T follicular helper cell (primary cell): ENCODE measurements around the gene EEF1B2.
A peak's percentile ranks its signal among the peaks of the same experiment; 100 is the strongest.
"Not testable (repeated sequence)": the region's sequence is repeated elsewhere in the genome, so short reads cannot be mapped to it uniquely, and the experiment has no call there.

Source experiments
- DNase-seq: peaks from one replicate; pipeline ENCODE4 v3.0.0-alpha.2; 2020; ENCODE audit warnings: low read depth

Gene EEF1B2

GRCh38 chr2:206164261-206164862 is 4.7 kb downstream of the EEF1B2 start:
- peak; percentile 30 for DNase-seq

DNA sequence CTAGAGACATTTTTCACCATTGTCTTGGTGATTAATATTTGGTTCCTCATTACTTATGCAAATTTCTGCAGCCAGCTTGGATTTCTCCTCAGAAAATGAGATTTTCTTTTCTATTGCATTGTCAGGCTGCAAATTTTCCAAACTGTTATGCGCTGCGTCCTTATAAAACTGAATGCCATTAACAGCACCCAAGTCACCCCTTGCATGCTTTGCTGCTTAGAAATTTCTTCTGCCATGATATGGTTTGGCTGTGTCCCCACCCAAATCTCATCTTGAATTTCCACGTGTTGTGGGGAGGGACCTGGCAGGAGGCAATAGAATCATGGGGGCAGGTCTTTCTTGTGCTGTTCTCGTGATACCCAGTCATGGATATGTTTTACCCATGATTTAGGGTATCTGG is 8.5 kb downstream of the EEF1B2 start:
- DNase-seq = not testable (repeated sequence)

- DNase-seq = not testable (repeated sequence)
These were observed 12.1 kb downstream of the EEF1B2 start for GRCh38 chr2:206171624-206172397.

- no peak for DNase-seq
These were observed 13.5 kb downstream of the EEF1B2 start for GRCh38 chr2:206173147-206173546.

GRCh38 chr2:206176121-206176520 is 16.4 kb downstream of the EEF1B2 start:
- DNase-seq = no peak

DNA sequence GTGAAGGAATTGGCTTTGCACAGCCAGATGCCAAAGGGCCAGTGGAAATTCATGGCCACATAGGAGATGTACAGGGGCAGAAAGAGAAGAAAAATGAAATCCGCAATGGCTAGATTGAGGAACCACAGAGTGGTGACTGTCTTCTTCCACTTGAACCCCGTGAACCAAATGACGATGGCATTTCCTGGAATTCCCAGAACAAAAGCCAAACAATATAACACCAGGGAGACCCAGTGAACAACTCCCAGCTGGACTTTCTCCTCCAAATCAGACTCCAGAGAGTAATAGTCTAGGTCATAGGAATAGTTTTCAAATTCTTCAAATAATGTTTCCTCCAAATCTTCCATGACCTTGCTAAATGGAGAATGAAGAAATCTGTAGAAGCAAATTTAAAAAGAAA is 17.2 kb downstream of the EEF1B2 start:
- DNase-seq = no peak

DNA sequence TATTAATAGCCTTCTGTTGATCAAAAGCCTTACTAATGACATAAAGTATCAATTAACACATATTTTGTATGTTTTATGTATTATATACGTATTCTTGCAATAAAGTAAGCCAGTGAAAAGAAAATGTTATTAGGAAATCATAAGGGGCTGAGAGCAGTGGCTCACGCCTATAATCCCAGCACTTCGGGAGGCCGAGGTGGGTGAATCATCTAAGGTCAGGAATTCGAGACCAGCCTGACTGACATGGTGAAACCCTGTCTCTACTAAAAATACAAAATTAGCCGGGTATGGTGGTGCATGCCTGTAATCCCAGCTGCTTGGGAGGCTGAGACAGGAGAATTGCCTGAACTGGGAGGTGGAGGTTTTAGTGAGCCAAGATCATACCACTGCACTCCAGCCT is 21.8 kb downstream of the EEF1B2 start:
- not testable (repeated sequence) for DNase-seq

DNA sequence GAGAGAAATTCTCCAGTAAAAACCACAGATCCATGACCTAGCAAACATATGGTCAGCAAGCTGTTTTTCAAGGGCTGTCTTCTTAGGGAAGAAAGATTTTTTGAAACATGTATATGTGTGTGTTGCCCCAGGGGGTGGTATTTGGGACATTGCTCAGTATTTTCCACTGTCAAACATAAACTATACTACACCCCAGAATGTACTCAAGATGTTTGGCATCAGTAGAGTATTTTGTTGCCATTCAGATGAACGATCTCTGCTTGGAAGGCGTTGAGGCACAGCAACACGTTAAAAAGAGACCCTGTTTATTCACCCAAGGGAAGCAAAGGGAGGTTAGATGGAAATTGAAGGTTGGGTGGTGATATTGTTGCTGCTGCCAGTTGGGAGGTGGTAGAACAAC is 30.0 kb downstream of the EEF1B2 start:
- no peak for DNase-seq

DNA sequence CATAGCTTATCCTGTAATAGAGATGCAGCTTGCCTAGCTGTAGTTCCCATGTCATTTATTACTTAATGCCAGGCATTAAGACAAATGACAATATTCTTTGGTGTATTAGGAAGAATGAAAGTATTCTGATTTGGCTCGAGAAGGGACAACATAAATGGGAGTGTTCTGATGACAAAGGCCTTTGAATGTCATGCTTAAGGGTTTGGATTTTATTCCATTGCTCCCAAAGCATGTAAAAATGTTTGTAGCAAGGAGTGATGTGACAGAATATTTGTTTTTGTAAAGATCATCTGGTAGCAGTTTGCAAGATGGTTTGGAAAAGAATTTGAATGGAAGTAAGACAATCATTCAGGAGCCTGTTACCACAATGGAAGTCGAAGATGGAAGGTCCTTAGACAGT is 30.4 kb downstream of the EEF1B2 start:
- no peak for DNase-seq

DNA sequence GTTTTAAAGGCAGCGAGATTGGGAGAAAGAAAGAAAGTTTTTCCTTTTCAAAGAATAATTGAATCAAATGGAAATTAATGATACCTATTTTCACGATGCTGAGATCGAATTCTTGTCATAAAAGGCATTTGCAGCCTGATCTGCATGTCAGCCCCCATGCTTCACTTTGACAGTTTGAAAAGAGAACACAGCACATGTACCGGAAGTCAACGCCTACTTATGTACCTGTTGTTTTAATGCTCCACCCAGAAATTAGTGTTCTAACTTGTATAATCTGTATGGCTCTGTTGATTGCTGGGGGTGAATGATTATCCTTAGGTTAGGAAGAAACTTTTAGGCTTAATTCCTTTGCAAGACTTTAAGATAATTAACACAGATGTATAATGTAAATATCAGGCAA is 31.0 kb downstream of the EEF1B2 start:
- no peak for DNase-seq

DNA sequence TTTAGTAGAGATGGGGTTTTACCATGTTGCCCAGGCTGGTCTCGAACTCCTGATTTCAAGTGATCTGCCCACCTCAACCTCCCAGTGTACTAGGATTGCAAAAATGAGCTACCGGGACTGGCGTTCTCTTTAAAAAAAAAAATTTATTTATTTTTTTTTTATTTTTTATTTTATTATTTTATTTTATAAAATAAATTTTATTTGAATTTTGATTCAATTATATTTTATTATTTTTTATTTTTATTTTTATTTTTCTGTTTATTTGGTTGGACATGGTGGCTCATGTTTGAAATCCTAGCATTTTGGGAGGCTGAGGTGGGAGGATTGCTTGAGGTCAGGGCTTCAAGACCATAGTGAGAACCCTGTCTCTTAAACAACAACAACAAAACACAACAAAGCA is 32.5 kb downstream of the EEF1B2 start:
- DNase-seq = no peak

- no peak for DNase-seq
These were observed 34.1 kb downstream of the EEF1B2 start for GRCh38 chr2:206193671-206194357.

- DNase-seq = no peak
These were observed 39.0 kb downstream of the EEF1B2 start for GRCh38 chr2:206198677-206199076.

DNA sequence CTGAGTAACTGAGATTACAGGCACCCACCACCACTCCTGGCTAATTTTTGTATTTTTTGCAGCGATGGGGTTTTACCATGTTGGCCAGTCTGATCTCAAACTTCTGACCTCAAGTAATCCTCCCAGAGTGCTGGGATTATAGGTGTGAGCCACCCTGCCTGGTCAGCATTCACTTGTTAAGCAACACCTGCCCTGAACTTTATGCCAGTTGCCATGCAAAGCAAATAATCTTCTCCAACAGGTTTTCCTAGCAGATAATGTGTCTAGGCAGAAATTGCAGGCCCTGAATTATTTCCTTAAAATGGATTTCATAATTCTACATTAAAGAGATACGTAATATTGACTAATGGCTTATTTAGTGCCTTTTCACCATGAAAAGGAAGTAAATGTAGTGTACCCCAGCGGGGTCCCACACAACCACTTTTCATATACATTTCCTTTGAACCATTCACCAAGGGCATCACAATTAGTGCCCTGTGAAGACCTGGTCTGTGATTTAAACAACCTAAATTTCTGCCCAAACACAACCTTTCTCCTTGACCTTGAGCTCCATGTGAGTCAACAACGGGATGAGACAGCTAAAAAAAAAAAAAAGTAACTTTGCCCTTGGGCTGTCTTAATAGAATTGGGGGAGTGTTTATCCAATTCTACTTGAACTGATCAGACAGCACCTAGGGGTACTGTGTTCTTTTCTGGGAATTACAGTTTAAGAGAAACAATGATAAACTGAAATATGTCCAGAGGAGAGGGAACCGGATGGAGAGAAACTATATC is 41.6 kb downstream of the EEF1B2 start:
- DNase-seq = no peak

DNA sequence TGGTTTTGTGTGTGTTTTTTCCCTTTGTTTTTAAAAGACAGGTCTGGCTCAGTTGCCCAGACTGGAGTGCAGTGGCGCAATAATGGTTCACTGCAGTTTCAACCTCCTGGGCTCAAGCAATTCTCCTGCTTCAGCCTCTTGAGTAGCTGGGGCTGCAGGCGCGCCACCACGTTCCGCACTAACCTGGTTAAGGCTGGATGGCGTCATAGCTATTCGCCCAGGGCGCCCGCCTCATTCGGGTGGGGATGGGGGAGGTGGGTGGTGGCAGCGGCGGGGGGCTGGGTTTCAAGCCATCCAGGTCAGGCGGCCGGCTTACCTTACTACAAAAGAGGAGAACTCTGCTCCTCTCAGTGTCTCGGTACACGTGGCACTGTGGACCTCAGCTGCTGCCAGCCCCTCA is 42.8 kb downstream of the EEF1B2 start:
- DNase-seq = no peak

DNA sequence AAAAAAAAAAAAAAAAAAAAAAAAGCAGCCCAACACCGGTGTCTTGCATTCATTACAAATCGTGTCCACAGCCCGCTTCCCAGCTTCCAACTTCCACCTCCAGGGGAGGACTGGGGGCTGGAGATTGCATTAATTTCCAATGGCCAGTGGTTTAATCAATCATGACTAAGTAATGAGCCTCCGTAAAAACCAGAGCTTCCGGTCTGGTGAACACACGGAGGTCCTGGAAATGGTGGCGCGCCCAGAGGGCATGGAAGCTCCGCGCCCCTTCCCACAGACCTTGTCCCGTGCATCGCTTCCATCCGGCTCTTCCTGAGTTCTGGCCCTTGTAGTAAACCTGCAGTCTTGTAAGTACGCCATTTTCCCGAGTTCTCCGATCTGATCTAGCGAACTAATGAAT is 43.6 kb downstream of the EEF1B2 start:
- DNase-seq = no peak

DNA sequence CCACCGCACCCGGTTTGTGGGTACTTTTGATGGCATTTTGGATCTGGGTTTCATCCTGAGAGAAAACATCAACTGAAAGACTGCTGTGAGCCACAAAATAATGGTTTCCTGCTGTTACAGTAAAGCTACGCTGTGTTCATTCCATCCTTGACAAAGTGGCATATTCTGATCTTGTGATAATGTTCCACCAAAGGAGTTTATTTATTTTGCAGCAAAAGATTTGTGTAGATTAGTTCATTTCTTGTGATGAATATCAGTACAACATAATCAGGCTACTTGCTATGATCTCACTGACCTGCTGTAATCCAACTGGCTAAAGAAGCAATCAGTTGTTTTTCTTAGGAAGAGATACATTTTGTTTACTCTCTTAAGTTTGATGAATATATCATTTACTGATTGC is 45.0 kb downstream of the EEF1B2 start:
- DNase-seq = no peak

DNA sequence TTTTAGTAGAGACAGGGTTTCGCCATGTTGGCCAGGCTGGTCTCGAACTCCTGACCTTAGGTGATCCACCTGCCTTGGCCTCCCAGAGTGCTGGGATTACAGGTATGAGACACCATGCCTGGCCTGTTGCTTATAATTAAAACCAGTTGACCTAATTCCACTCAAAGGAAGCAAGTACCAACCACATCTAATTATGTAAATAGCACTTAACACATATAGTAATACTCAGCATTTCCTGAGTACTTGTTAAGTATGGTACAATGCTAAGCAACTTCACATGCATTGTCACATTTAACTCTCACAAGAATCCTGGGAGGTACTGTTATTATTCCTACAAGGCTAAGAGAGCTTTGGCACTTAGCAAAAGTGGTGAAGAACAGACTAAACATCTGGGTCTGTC is 47.6 kb downstream of the EEF1B2 start:
- not testable (repeated sequence) for DNase-seq

- DNase-seq = no peak
These were observed 49.2 kb downstream of the EEF1B2 start for GRCh38 chr2:206208900-206209299.

DNA sequence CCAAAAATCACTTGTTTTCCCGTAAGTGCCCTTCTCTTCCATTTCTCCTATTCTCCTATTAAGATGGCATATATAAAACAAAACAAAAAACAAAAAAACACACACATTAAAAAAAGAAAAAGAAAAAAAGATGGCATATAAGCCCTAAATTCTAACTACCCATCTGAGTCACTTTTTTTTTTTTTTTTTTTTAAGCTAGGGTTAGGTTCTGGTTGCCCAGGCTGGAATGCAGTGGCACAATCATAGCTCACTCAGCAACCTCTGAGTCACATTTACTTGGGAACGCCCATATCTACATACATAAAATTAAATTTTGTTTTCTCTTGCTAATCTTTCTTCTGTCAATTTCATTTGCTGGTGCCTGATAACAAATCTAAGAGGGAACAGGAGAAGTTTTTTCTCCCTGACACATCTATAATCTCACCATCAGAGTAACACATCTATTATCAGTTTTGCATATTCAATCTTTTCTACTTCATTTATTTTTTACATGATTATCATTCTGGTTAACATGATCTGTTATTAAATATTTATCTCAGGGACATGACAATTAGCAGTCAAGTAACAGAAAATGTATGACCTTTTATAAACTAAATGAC is 52.1 kb downstream of the EEF1B2 start:
- no peak for DNase-seq
